Keratinocyte (primary cell): ENCODE results near the gene HCN1.

ENCODE experiments used
- CTCF ChIP-seq, 3 experiments: IDR thresholded peaks in 1 of 3; conservative IDR thresholded peaks in 1 of 3; optimal IDR thresholded peaks in 1 of 3; 2 replicates in 2 of 3; 3 replicates in 1 of 3; pipeline versions ENCODE3 to v1.5.1; 2011; ENCODE audit warnings: low read length in 3 of 3, mild to moderate bottlenecking in 3 of 3, moderate library complexity in 2 of 3, control low read depth in 1 of 3, inconsistent platforms in 1 of 3; ENCODE audit not compliant: insufficient read depth in 2 of 3; ENCODE audit errors: extremely low read depth in 1 of 3
- EZH2 ChIP-seq: IDR thresholded peaks from one replicate; pipeline ENCODE4 v1.6.1; 2012; ENCODE audit warnings: inconsistent platforms, mild to moderate bottlenecking, low read length, moderate library complexity

GRCh38 chr5:45684118-45684517 lies 12.1 kb downstream of the HCN1 start:
- TF ChIP-seq CTCF (optimal IDR thresholded peaks at IDR 0.05 in 1 of 3, IDR thresholded peaks at IDR 0.05 in 1 of 3, conservative IDR thresholded peaks at IDR 0.05 in 1 of 3; ENCODE audit: extremely low read depth in 1 of 3, insufficient read depth in 2 of 3, low read length in 3 of 3) (no peak), EZH2 (no peak)
